ENCODE data around the gene STK32C.
"Not testable (repeated sequence)": the region's sequence is repeated elsewhere in the genome, so short reads cannot be mapped to it uniquely, and the experiment has no call there.

Gene STK32C

GRCh38 chr10:132342553-132342952 is 34.8 kb upstream of the STK32C start:
- Histone ChIP-seq H3K27ac (no peak overlapping the region), H3K9ac (ENCODE audit: insufficient read length) (no peak overlapping the region), H3K36me3 (ENCODE audit: insufficient read depth, low read length) (no peaks in the 10 kb centered on the region), H3K4me3 (no peak overlapping the region), H3K9me3 (ENCODE audit: low read depth, low read length) (no peaks in the 10 kb centered on the region)
- DNase-seq (ENCODE audit: low read depth, low spot score): no peak
- no peak for TF ChIP-seq FOXP2 (optimal IDR thresholded peaks at IDR 0.05; ENCODE audit: control extremely low read depth, extremely low read length, insufficient read depth)
- no peak for TF ChIP-seq EZH2 (IDR thresholded peaks at IDR 0.05)
- no peak for TF ChIP-seq POLR2AphosphoS5 (IDR thresholded peaks at IDR 0.05; ENCODE audit: borderline replicate concordance, low read depth, low read length)

- no peak overlapping the region for H3K27ac ChIP-seq
- H3K9me3 ChIP-seq (ENCODE audit: low read depth, low read length): no peaks in the 10 kb centered on the region
- no peak for TF ChIP-seq POLR2AphosphoS5 (IDR thresholded peaks at IDR 0.05; ENCODE audit: borderline replicate concordance, low read depth, low read length)
- no peak for TF ChIP-seq FOXP2 (optimal IDR thresholded peaks at IDR 0.05; ENCODE audit: control extremely low read depth, extremely low read length, insufficient read depth)
- no peak for TF ChIP-seq EZH2 (IDR thresholded peaks at IDR 0.05)
- H3K36me3 ChIP-seq (ENCODE audit: insufficient read depth, low read length): no peaks in the 10 kb centered on the region
- DNase-seq (ENCODE audit: low read depth, low spot score): no peak
- H3K9ac ChIP-seq (ENCODE audit: insufficient read length): no peak overlapping the region
- H3K4me3 ChIP-seq: no peak overlapping the region
Measured at GRCh38 chr10:132341781-132342180, 34.0 kb upstream of the STK32C start.

- DNase-seq (ENCODE audit: low read depth, low spot score): no peak
Measured at GRCh38 chr10:132341017-132341416, 33.3 kb upstream of the STK32C start.

GRCh38 chr10:132339276-132339675 is 31.5 kb upstream of the STK32C start:
- Histone ChIP-seq H3K4me3 (no peak overlapping the region), H3K27ac (no peak overlapping the region), H3K9ac (ENCODE audit: insufficient read length) (no peak overlapping the region), H3K36me3 (ENCODE audit: insufficient read depth, low read length) (no peaks in the 10 kb centered on the region), H3K9me3 (ENCODE audit: low read depth, low read length) (no peaks in the 10 kb centered on the region)
- TF ChIP-seq EZH2 (IDR thresholded peaks at IDR 0.05): no peak
- TF ChIP-seq POLR2AphosphoS5 (IDR thresholded peaks at IDR 0.05; ENCODE audit: borderline replicate concordance, low read depth, low read length): no peak
- TF ChIP-seq FOXP2 (optimal IDR thresholded peaks at IDR 0.05; ENCODE audit: control extremely low read depth, extremely low read length, insufficient read depth): no peak
- no peak for DNase-seq (ENCODE audit: low read depth, low spot score)

More at GRCh38 chr10:132341017-132341416, 33.3 kb upstream of the STK32C start:
- Histone ChIP-seq H3K9ac (ENCODE audit: insufficient read length) (no peak overlapping the region), H3K4me3 (no peak overlapping the region), H3K36me3 (ENCODE audit: insufficient read depth, low read length) (no peaks in the 10 kb centered on the region), H3K27ac (no peak overlapping the region), H3K9me3 (ENCODE audit: low read depth, low read length) (no peaks in the 10 kb centered on the region)
- TF ChIP-seq FOXP2 (optimal IDR thresholded peaks at IDR 0.05; ENCODE audit: control extremely low read depth, extremely low read length, insufficient read depth) (no peak), POLR2AphosphoS5 (IDR thresholded peaks at IDR 0.05; ENCODE audit: borderline replicate concordance, low read depth, low read length) (no peak), EZH2 (IDR thresholded peaks at IDR 0.05) (no peak)

GRCh38 chr10:132338876-132339275 is 31.1 kb upstream of the STK32C start:
- DNase-seq (ENCODE audit: low read depth, low spot score): no peak
- no peak overlapping the region for H3K27ac ChIP-seq

GRCh38 chr10:132337854-132338253 is 30.1 kb upstream of the STK32C start:
- not testable (repeated sequence) for H3K9me3 ChIP-seq (ENCODE audit: low read depth, low read length); H3K9ac ChIP-seq (ENCODE audit: insufficient read length); H3K27ac ChIP-seq; DNase-seq (ENCODE audit: low read depth, low spot score); H3K4me3 ChIP-seq; H3K36me3 ChIP-seq (ENCODE audit: insufficient read depth, low read length)

More at GRCh38 chr10:132338876-132339275, 31.1 kb upstream of the STK32C start:
- Histone ChIP-seq H3K4me3 (no peak overlapping the region), H3K9ac (ENCODE audit: insufficient read length) (no peak overlapping the region), H3K36me3 (ENCODE audit: insufficient read depth, low read length) (no peaks in the 10 kb centered on the region), H3K9me3 (ENCODE audit: low read depth, low read length) (no peaks in the 10 kb centered on the region)
- TF ChIP-seq EZH2 (IDR thresholded peaks at IDR 0.05): no peak
- TF ChIP-seq FOXP2 (optimal IDR thresholded peaks at IDR 0.05; ENCODE audit: control extremely low read depth, extremely low read length, insufficient read depth): no peak
- TF ChIP-seq POLR2AphosphoS5 (IDR thresholded peaks at IDR 0.05; ENCODE audit: borderline replicate concordance, low read depth, low read length): no peak

- Histone ChIP-seq H3K9ac (ENCODE audit: insufficient read length) (no peak overlapping the region), H3K27ac (no peak overlapping the region), H3K4me3 (no peak overlapping the region), H3K9me3 (ENCODE audit: low read depth, low read length) (no peaks in the 10 kb centered on the region), H3K36me3 (ENCODE audit: insufficient read depth, low read length) (no peaks in the 10 kb centered on the region)
- TF ChIP-seq FOXP2 (optimal IDR thresholded peaks at IDR 0.05; ENCODE audit: control extremely low read depth, extremely low read length, insufficient read depth) (no peak), EZH2 (IDR thresholded peaks at IDR 0.05) (no peak), POLR2AphosphoS5 (IDR thresholded peaks at IDR 0.05; ENCODE audit: borderline replicate concordance, low read depth, low read length) (no peak)
- no peak for DNase-seq (ENCODE audit: low read depth, low spot score)
Measured at GRCh38 chr10:132336919-132337407, 29.2 kb upstream of the STK32C start.

GRCh38 chr10:132336064-132336746 is 28.5 kb upstream of the STK32C start:
- Histone ChIP-seq H3K27ac (no peak overlapping the region), H3K4me3 (no peak overlapping the region), H3K36me3 (ENCODE audit: insufficient read depth, low read length) (no peaks in the 10 kb centered on the region), H3K9ac (ENCODE audit: insufficient read length) (no peak overlapping the region), H3K9me3 (ENCODE audit: low read depth, low read length) (no peaks in the 10 kb centered on the region)
- no peak for DNase-seq (ENCODE audit: low read depth, low spot score)
- TF ChIP-seq EZH2 (IDR thresholded peaks at IDR 0.05) (no peak), POLR2AphosphoS5 (IDR thresholded peaks at IDR 0.05; ENCODE audit: borderline replicate concordance, low read depth, low read length) (no peak), FOXP2 (optimal IDR thresholded peaks at IDR 0.05; ENCODE audit: control extremely low read depth, extremely low read length, insufficient read depth) (no peak)

All from SK-N-MC (cell line).